ENCODE data around the gene CLHC1. TPM values are rescaled to one million over a fixed set of nuclear protein-coding genes. Genes with fewer than 3 reads are reported as not detected.

CLHC1 gene
- total RNA-seq, 1 experiment from 2014 or later, result 9.2 TPM

GRCh38 chr2:55163274-55163721 lies 68.8 kb downstream of the CLHC1 start:
- no peak overlapping the region for H2BK12ac ChIP-seq (ENCODE audit: insufficient read length, low read depth, low read length)
- H3K4ac ChIP-seq (ENCODE audit: low read depth, low read length), result no peak overlapping the region
- Mint-ChIP-seq H3K27me3 (ENCODE audit: low read depth) (no peaks in the 10 kb centered on the region), H3K27ac (no peak overlapping the region; a peak in 1 of 7 replicates), H3K36me3 (ENCODE audit: insufficient read depth in 1 of 3, low read depth in 3 of 3) (no peaks in the 10 kb centered on the region), H3K9me3 (no peaks in the 10 kb centered on the region), H3K4me1 (peaks cover 51 to 55% of the 10 kb centered on the region in 2 experiments), H3K4me3 (no peak overlapping the region)
- no peak overlapping the region for H2AFZ ChIP-seq (ENCODE audit: low read length)
- no peak overlapping the region for H3K4me2 ChIP-seq (ENCODE audit: insufficient read depth, insufficient read length, low read length)
- no peak overlapping the region for H2BK120ac ChIP-seq (ENCODE audit: low read depth, low read length, poor library complexity, severe bottlenecking)
- H3K9ac ChIP-seq (ENCODE audit: extremely low read depth, insufficient read length, low read length), result no peak overlapping the region
- no peak overlapping the region for H2BK5ac ChIP-seq (ENCODE audit: insufficient read length, low read length)
- H3K4me1 ChIP-seq (ENCODE audit: insufficient read depth, low read length), result peaks cover 11% of the 10 kb centered on the region; the same call in 1 of the 2 replicates
- no peak overlapping the region for H3K27ac ChIP-seq (ENCODE audit: insufficient read length, low read depth, low read length)
- no peak overlapping the region for H2BK15ac ChIP-seq (ENCODE audit: low read depth, low read length)
- no peaks in the 10 kb centered on the region for H3K27me3 ChIP-seq (ENCODE audit: insufficient read depth, low read length)
- no peaks in the 10 kb centered on the region for H4K20me1 ChIP-seq (ENCODE audit: control insufficient read depth, insufficient read depth, insufficient read length)
- no peaks in the 10 kb centered on the region for H3K79me1 ChIP-seq (ENCODE audit: insufficient read depth, low read depth, low read length, poor library complexity, severe bottlenecking)
- no peak overlapping the region for H3T11ph ChIP-seq (ENCODE audit: low read length)
- no peak overlapping the region for H3K14ac ChIP-seq (ENCODE audit: insufficient read depth, low read length)
- H3K23me2 ChIP-seq (ENCODE audit: insufficient read length, low read depth, low read length, poor library complexity, severe bottlenecking), result no peaks in the 10 kb centered on the region
- H4K91ac ChIP-seq (ENCODE audit: insufficient read length, low read depth, low read length), result no peak overlapping the region
- DNase-seq, result no peak
- H3K23ac ChIP-seq (ENCODE audit: insufficient read length, low read depth, low read length), result no peak overlapping the region
- no peak overlapping the region for H4K5ac ChIP-seq (ENCODE audit: insufficient read length, low read depth, low read length)
- H3K9me3 ChIP-seq (ENCODE audit: control insufficient read depth, low read depth, low read length), result no peaks in the 10 kb centered on the region
- H3K56ac ChIP-seq (ENCODE audit: insufficient read length, low read depth, low read length), result no peak overlapping the region
- no peak for TF ChIP-seq CTCF (conservative IDR thresholded peaks at IDR 0.05)
- H2AK5ac ChIP-seq (ENCODE audit: insufficient read length, low read length), result no peak overlapping the region
- H2BK20ac ChIP-seq (ENCODE audit: low read depth, low read length, poor library complexity, severe bottlenecking), result no peak overlapping the region
- H4K8ac ChIP-seq (replicated peaks; ENCODE audit: insufficient read length, low read depth, low read length), result no peak overlapping the region
- H3K18ac ChIP-seq (ENCODE audit: insufficient read length, low read depth, low read length), result no peak overlapping the region
- no CpG with 5 or more reads among the region's 9 CpGs for WGBS (ENCODE audit: extremely low coverage, insufficient read length, low lambda C conversion rate)
- no peaks in the 10 kb centered on the region for H3K79me2 ChIP-seq (ENCODE audit: insufficient read depth, low read length)

Data from H9 (cell line).